HepG2 (cell line): ENCODE data around the gene OR10G8. TPM values are rescaled to one million over a fixed set of nuclear protein-coding genes. Genes with fewer than 3 reads are reported as not detected.

Experiments used
- ATAC-seq: fragments of 200-7000 bp; cut with Tn5 transposase; 3 replicates; pipeline ENCODE4 v1.9.1; 2020; ENCODE audit warnings: mild to moderate bottlenecking, moderate library complexity
- BruUV-seq: library from RNA; stranded (reverse); fragments of 400-500 nt; replicated peaks from 2 replicates; lab custom pipeline; 2021; lab: Mats Ljungman, UMichigan
- CTCF ChIA-PET: fragments of 300-600 bp; formaldehyde crosslinking; extraction: SDS; loops from one replicate; lab custom pipeline; 2021; ENCODE audit warnings: low total read pairs, inconsistent platforms, low intra/inter-chr PET ratio; lab: Yijun Ruan, JAX
- POLR2A ChIA-PET: fragments of 350-600 bp; sonication (Branson Sonifier 250); formaldehyde crosslinking; loops from one replicate; lab custom pipeline; 2020; ENCODE audit warnings: antibody characterized with exemption, inconsistent platforms; lab: Yijun Ruan, JAX
- DNase-seq: peaks from one replicate; pipeline ENCODE4 v3.0.0-alpha.2; 2015; ENCODE audit warnings: low spot score
- FAIRE-seq: peaks from 3 replicates; lab custom pipeline; 2011; peaks lifted over from hg19 to GRCh38; lab: Jason Lieb, UNC
- H2AFZ ChIP-seq: one replicate; pipeline ENCODE4 v1.6.1; 2011; ENCODE audit warnings: low read length, inconsistent platforms
- H3K27ac ChIP-seq: fragments of 300-600 bp; 3 replicates; pipeline ENCODE4 v1.8.0; 2011; ENCODE audit warnings: mixed run types, mild to moderate bottlenecking, mixed read lengths, low read length, inconsistent platforms; ENCODE audit not compliant: insufficient read depth; ENCODE audit errors: extremely low read length
- H3K27me3 ChIP-seq, 2 experiments: fragments of 200-600 bp in 1 of 2; 2 replicates in 1 of 2; 3 replicates in 1 of 2; pipeline versions ENCODE4 v1.6.0 to v1.8.0; 2011; ENCODE audit warnings: low read length in 2 of 2, mild to moderate bottlenecking in 2 of 2, moderate library complexity in 2 of 2, inconsistent platforms in 1 of 2; ENCODE audit not compliant: insufficient read depth in 2 of 2, control insufficient read depth in 1 of 2
- H3K36me3 ChIP-seq, 2 experiments: fragments of 200-600 bp in 1 of 2; replicated peaks in 1 of 2; 2 replicates in 1 of 2; 3 replicates in 1 of 2; pipeline versions ENCODE4 v1.5.1 to v1.8.0; 2011; ENCODE audit warnings: low read length in 2 of 2, inconsistent platforms in 1 of 2; ENCODE audit not compliant: insufficient read depth in 2 of 2, control insufficient read depth in 1 of 2
- H3K4me1 ChIP-seq: 2 replicates; pipeline ENCODE4 v1.5.1; 2012; ENCODE audit warnings: low read length, inconsistent platforms; ENCODE audit not compliant: insufficient read depth
- H3K4me2 ChIP-seq: 2 replicates; pipeline ENCODE4 v1.6.0; 2011; ENCODE audit warnings: low read depth, low read length, inconsistent platforms
- H3K4me3 ChIP-seq, 3 experiments: fragments of 200-600 bp in 1 of 3; sonication (generic), shearing (Covaris generic) in 1 of 3; replicated peaks in 1 of 3; 2 replicates each; pipeline ENCODE4 v1.5.1; 2011 to 2016; ENCODE audit warnings: low read length in 3 of 3, inconsistent platforms in 2 of 3, low read depth in 2 of 3, mild to moderate bottlenecking in 2 of 3, control low read depth in 1 of 3, mixed read lengths in 1 of 3; ENCODE audit not compliant: insufficient read depth in 1 of 3
- H3K79me2 ChIP-seq: one replicate; pipeline ENCODE4 v1.6.1; 2011; ENCODE audit warnings: low read length, inconsistent platforms; ENCODE audit not compliant: insufficient read depth
- H3K9ac ChIP-seq: 2 replicates; pipeline ENCODE4 v1.6.0; 2011; ENCODE audit warnings: mild to moderate bottlenecking, low read depth, low read length, inconsistent platforms; ENCODE audit not compliant: insufficient read depth
- H3K9me3 ChIP-seq: 2 replicates; pipeline ENCODE4 v1.5.1; 2012; ENCODE audit warnings: mild to moderate bottlenecking, low read length
- H4K20me1 ChIP-seq: 2 replicates; pipeline ENCODE4 v1.6.0; 2011; ENCODE audit warnings: inconsistent platforms, mild to moderate bottlenecking, low read length, moderate library complexity; ENCODE audit not compliant: insufficient read depth
- MYC ChIP-seq: sonication (generic); formaldehyde crosslinking; IDR thresholded peaks from 2 replicates; pipeline ENCODE4 v1.9.0; 2021; ENCODE audit warnings: missing genetic modification reagents, borderline replicate concordance
- NR2C2 ChIP-seq: sonication (generic); formaldehyde crosslinking; IDR thresholded peaks from 2 replicates; pipeline ENCODE4 v1.4.0; 2020; ENCODE audit warnings: missing genetic modification reagents, mild to moderate bottlenecking, moderate library complexity, borderline replicate concordance
- RARG ChIP-seq: sonication (generic); formaldehyde crosslinking; IDR thresholded peaks from 2 replicates; pipeline ENCODE4 v1.4.0; 2020; ENCODE audit warnings: low read depth, mild to moderate bottlenecking, missing genetic modification reagents
- SIN3B ChIP-seq: fragments of 150-350 bp; IDR thresholded peaks from 2 replicates; pipeline ENCODE4 v1.6.1; 2014; ENCODE audit warnings: low read length
- TOE1 ChIP-seq: sonication (generic); formaldehyde crosslinking; IDR thresholded peaks from 2 replicates; pipeline ENCODE4 v1.4.0; 2020; ENCODE audit warnings: mild to moderate bottlenecking, missing genetic modification reagents
- TP53 ChIP-seq: sonication (generic); formaldehyde crosslinking; conservative IDR thresholded peaks from 2 replicates; pipeline ENCODE4 v1.4.0; 2020; ENCODE audit warnings: missing genetic modification reagents
- ZNF326 ChIP-seq: sonication (generic); formaldehyde crosslinking; IDR thresholded peaks from 2 replicates; pipeline ENCODE4 v1.4.0; 2020; ENCODE audit warnings: missing genetic modification reagents, borderline replicate concordance
- ZNF761 ChIP-seq: sonication (generic); formaldehyde crosslinking; conservative IDR thresholded peaks from 2 replicates; pipeline ENCODE4 v1.4.0; 2020; ENCODE audit warnings: mild to moderate bottlenecking, missing genetic modification reagents
- ZSCAN22 ChIP-seq: sonication (generic); formaldehyde crosslinking; IDR thresholded peaks from 2 replicates; pipeline ENCODE4 v1.4.0; 2020; ENCODE audit warnings: mild to moderate bottlenecking, missing genetic modification reagents
- WGBS: methylation state at CpG from one replicate; pipeline ENCODE4 v1.1.6; 2017; ENCODE audit warnings: low lambda C conversion rate; 5-methylcytosine and 5-hydroxymethylcytosine counted together
- in situ Hi-C: cut with HindIII; loops from 2 replicates; pipeline ENCODE4 v1.10.0; 2017; ENCODE audit warnings: low pct_unique_long_range_greater_than_20kb; ENCODE audit not compliant: extremely low pct_ligation_motif_present
- intact Hi-C: fragments of 100-400 bp; cut with micrococcal nuclease; formaldehyde crosslinking; loops from one replicate; pipeline ENCODE4 v1.10.0; 2022; ENCODE audit not compliant: unreplicated experiment
- polyA plus RNA-seq, 8 experiments: library from polyadenylated mRNA; depleted of rRNA in 3 of 8; stranded (reverse) in 7 of 8; unstranded in 1 of 8; fragments of >200 nt; fragmentation: Illumina TruSeq in 4 of 8; extraction: Trizol in 4 of 8; gene quantifications; 2 replicates each; pipeline versions ENCODE4 v1.2.1 to v1.2.3, GENCODE V29; 2011 to 2016; ENCODE audit warnings: low read depth in 4 of 8, missing spikeins in 1 of 8, mixed read lengths in 1 of 8; ENCODE audit not compliant: insufficient read depth in 1 of 8
- total RNA-seq, 5 experiments: library from RNA; depleted of rRNA; stranded (reverse); fragments of >200 nt; fragmentation: Illumina TruSeq; extraction: Trizol; gene quantifications; 2 replicates each; pipeline ENCODE4 v1.2.3, GENCODE V29; 2016; ENCODE audit warnings: low read depth in 1 of 5
- TF ChIP-seq, protein P1 (sequence below): sonication (generic); formaldehyde crosslinking; IDR thresholded peaks from 2 replicates; pipeline ENCODE4 v1.4.0; 2020; ENCODE audit warnings: missing genetic modification reagents
- TF ChIP-seq, protein P2 (sequence below): sonication (generic); formaldehyde crosslinking; IDR thresholded peaks from 2 replicates; pipeline ENCODE4 v1.4.0; 2020; ENCODE audit warnings: mild to moderate bottlenecking, missing genetic modification reagents, borderline replicate concordance

OR10G8 gene
- total and polyA plus RNA-seq, 2 of the 13 experiments (the other 11 are each of a cell fraction or from before 2014, with no cell fraction given): not detected

DNA sequence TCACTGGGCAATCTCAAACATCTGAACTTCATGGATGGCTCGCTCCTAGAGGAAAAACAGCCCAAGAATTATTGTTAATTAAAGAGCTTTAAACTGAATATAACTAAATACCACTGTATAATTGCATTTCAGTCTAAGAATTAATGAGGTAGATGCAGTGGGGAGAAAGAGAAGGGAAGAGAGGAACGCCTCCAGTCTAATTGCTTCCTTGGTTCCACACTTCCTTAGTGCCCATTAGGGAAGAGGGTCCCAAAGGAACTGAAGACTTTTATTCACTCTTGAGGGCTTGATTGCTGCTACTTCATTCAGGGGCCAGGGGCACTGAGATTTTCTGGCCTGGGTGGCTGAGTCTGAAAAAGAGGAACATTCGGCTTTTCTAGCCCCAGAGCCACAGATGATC is 26.4 kb downstream of the OR10G8 start:
- intact Hi-C loops (no loop called here), in situ Hi-C loops (no loop called here)
- no peaks in the 10 kb centered on the region for H3K36me3 ChIP-seq
- no peak overlapping the region for H2AFZ ChIP-seq
- ChIA-PET CTCF (no interaction called here), POLR2A (no interaction called here)
- 4% methylated on average over 3 of the region's 3 CpGs for WGBS
- TF ChIP-seq TOE1 (CRISPR knock-in tag) (no peak), TP53 (CRISPR knock-in tag) (no peak)
- no peaks in the 10 kb centered on the region for H4K20me1 ChIP-seq
- BruUV-seq: no TSS peak
- H3K27ac ChIP-seq: no peak overlapping the region
- DNase-seq (no peak), ATAC-seq (no peak), FAIRE-seq (no peak)
- no peaks in the 10 kb centered on the region for H3K9me3 ChIP-seq
- no peak overlapping the region for H3K9ac ChIP-seq
- H3K4me1 ChIP-seq: no peaks in the 10 kb centered on the region
- no peak overlapping the region for H3K4me2 ChIP-seq
- peaks cover 0 to 4% of the 10 kb centered on the region in 2 experiments; a peak in 1 of 5 replicates for H3K27me3 ChIP-seq
- H3K4me3 ChIP-seq: no peak overlapping the region
- no peaks in the 10 kb centered on the region for H3K79me2 ChIP-seq

DNA sequence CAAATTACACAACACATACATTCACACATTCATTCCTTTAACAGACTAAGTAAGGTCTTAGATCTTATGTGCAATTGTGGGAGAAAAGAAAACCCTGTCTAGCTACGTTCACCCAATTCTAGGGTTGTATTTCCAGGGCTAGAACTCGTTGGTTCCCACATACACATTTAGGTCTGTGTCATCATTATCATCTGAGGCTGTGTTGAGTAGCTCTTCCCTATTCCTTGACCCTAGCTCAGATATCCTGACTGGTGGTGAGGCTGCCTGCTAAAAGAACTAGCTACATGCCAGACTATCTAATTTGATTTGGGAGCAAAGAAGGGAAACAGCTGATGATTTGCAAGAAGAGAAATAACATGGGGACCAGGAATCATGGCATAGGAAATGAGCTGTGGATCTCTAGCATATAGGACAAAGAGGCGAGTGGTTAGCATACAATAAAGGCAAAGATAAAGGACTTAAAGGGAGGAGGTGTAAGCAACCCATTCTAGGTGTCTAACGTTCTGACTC is 42.1 kb downstream of the OR10G8 start:
- no peak for ATAC-seq
- no peak for FAIRE-seq
- TF ChIP-seq ZNF326 (CRISPR knock-in tag): no peak
- no peak for TF ChIP-seq MYC
- no peak for TF ChIP-seq RARG (CRISPR knock-in tag)
- TF ChIP-seq, protein P1, sequence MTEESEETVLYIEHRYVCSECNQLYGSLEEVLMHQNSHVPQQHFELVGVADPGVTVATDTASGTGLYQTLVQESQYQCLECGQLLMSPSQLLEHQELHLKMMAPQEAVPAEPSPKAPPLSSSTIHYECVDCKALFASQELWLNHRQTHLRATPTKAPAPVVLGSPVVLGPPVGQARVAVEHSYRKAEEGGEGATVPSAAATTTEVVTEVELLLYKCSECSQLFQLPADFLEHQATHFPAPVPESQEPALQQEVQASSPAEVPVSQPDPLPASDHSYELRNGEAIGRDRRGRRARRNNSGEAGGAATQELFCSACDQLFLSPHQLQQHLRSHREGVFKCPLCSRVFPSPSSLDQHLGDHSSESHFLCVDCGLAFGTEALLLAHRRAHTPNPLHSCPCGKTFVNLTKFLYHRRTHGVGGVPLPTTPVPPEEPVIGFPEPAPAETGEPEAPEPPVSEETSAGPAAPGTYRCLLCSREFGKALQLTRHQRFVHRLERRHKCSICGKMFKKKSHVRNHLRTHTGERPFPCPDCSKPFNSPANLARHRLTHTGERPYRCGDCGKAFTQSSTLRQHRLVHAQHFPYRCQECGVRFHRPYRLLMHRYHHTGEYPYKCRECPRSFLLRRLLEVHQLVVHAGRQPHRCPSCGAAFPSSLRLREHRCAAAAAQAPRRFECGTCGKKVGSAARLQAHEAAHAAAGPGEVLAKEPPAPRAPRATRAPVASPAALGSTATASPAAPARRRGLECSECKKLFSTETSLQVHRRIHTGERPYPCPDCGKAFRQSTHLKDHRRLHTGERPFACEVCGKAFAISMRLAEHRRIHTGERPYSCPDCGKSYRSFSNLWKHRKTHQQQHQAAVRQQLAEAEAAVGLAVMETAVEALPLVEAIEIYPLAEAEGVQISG (CRISPR knock-in tag): no peak
- TF ChIP-seq ZSCAN22 (CRISPR knock-in tag): no peak
- TF ChIP-seq, protein P2, sequence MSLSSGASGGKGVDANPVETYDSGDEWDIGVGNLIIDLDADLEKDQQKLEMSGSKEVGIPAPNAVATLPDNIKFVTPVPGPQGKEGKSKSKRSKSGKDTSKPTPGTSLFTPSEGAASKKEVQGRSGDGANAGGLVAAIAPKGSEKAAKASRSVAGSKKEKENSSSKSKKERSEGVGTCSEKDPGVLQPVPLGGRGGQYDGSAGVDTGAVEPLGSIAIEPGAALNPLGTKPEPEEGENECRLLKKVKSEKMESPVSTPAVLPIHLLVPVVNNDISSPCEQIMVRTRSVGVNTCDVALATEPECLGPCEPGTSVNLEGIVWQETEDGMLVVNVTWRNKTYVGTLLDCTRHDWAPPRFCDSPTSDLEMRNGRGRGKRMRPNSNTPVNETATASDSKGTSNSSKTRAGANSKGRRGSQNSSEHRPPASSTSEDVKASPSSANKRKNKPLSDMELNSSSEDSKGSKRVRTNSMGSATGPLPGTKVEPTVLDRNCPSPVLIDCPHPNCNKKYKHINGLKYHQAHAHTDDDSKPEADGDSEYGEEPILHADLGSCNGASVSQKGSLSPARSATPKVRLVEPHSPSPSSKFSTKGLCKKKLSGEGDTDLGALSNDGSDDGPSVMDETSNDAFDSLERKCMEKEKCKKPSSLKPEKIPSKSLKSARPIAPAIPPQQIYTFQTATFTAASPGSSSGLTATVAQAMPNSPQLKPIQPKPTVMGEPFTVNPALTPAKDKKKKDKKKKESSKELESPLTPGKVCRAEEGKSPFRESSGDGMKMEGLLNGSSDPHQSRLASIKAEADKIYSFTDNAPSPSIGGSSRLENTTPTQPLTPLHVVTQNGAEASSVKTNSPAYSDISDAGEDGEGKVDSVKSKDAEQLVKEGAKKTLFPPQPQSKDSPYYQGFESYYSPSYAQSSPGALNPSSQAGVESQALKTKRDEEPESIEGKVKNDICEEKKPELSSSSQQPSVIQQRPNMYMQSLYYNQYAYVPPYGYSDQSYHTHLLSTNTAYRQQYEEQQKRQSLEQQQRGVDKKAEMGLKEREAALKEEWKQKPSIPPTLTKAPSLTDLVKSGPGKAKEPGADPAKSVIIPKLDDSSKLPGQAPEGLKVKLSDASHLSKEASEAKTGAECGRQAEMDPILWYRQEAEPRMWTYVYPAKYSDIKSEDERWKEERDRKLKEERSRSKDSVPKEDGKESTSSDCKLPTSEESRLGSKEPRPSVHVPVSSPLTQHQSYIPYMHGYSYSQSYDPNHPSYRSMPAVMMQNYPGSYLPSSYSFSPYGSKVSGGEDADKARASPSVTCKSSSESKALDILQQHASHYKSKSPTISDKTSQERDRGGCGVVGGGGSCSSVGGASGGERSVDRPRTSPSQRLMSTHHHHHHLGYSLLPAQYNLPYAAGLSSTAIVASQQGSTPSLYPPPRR (CRISPR knock-in tag): no peak
- no peak for TF ChIP-seq SIN3B
- TF ChIP-seq ZNF761 (CRISPR knock-in tag): no peak
- TF ChIP-seq NR2C2 (CRISPR knock-in tag): no peak

More for the DNA sequence above, 42.1 kb downstream of the OR10G8 start:
- intact Hi-C loops (no loop called here), in situ Hi-C loops (no loop called here)
- ChIA-PET CTCF (interaction anchor here (4.5 kb wide), 1 partner anchor 126 kb away, joined by 38 read pairs; no protein-coding TSS in a partner anchor), POLR2A (no interaction called here)
- WGBS: 2% methylated on average over 4 of the region's 4 CpGs
- Histone ChIP-seq H3K27ac (no peak overlapping the region), H4K20me1 (no peaks in the 10 kb centered on the region), H3K27me3 (no peaks in the 10 kb centered on the region), H3K4me1 (no peaks in the 10 kb centered on the region), H2AFZ (no peak overlapping the region), H3K4me3 (no peak overlapping the region), H3K4me2 (no peak overlapping the region), H3K79me2 (no peaks in the 10 kb centered on the region), H3K9ac (no peak overlapping the region), H3K36me3 (no peaks in the 10 kb centered on the region), H3K9me3 (no peaks in the 10 kb centered on the region)
- BruUV-seq: no TSS peak
- no peak for DNase-seq
